DMS79 (cell line): ENCODE results near the gene ADNP.
"Not testable (repeated sequence)": the region's sequence is repeated elsewhere in the genome, so short reads cannot be mapped to it uniquely, and the experiment has no call there.

Source experiments
- DNase-seq: peaks from one replicate; lab custom pipeline; 2025; lab: John Stamatoyannopoulos, UW

ADNP gene

GRCh38 chr20:50900261-50900660, 31.0 kb downstream of the ADNP start:
- DNase-seq, result no peak

- DNase-seq, result no peak
Observed at GRCh38 chr20:50898475-50898874, 32.8 kb downstream of the ADNP start.

GRCh38 chr20:50895111-50895830, 36.0 kb downstream of the ADNP start:
- DNase-seq, result no peak

- no peak for DNase-seq
Observed at GRCh38 chr20:50893620-50894019, 37.6 kb downstream of the ADNP start.

GRCh38 chr20:50892394-50892793, 38.8 kb downstream of the ADNP start:
- no peak for DNase-seq

GRCh38 chr20:50891138-50891537, 40.1 kb downstream of the ADNP start:
- no peak for DNase-seq

- no peak for DNase-seq
Observed at GRCh38 chr20:50887576-50887975, 43.7 kb downstream of the ADNP start.

- peak; percentile 6 for DNase-seq
Observed at GRCh38 chr20:50886184-50886790, 45.0 kb downstream of the ADNP start.

GRCh38 chr20:50885781-50886180, 45.5 kb downstream of the ADNP start:
- no peak for DNase-seq

- no peak for DNase-seq
Observed at GRCh38 chr20:50885068-50885467, 46.2 kb downstream of the ADNP start.

- DNase-seq, result no peak
Observed at GRCh38 chr20:50883856-50884255, 47.4 kb downstream of the ADNP start.

- DNase-seq, result not testable (repeated sequence)
Observed at GRCh38 chr20:50881759-50882424, 49.3 kb downstream of the ADNP start.

GRCh38 chr20:50879649-50880550, 51.3 kb downstream of the ADNP start:
- DNase-seq, result no peak

GRCh38 chr20:50877232-50877743, 53.9 kb downstream of the ADNP start:
- no peak for DNase-seq

- DNase-seq, result no peak
Observed at GRCh38 chr20:50876816-50877215, 54.4 kb downstream of the ADNP start.

GRCh38 chr20:50876063-50876685, 55.1 kb downstream of the ADNP start:
- DNase-seq, result no peak

GRCh38 chr20:50874758-50875665, 56.2 kb downstream of the ADNP start:
- no peak for DNase-seq

GRCh38 chr20:50874111-50874757, 57.0 kb downstream of the ADNP start:
- DNase-seq, result no peak

GRCh38 chr20:50873585-50873984, 57.7 kb downstream of the ADNP start:
- no peak for DNase-seq
